Measurements from ENCODE around the gene TNS1. TPM values are rescaled to one million over a fixed set of nuclear protein-coding genes. Genes with fewer than 3 reads are reported as not detected.

The TNS1 gene
- polyA plus RNA-seq, 6 donors from 2014 or later = 0.05 to 0.57 (median 0.35) TPM; not detected in 2

DNA sequence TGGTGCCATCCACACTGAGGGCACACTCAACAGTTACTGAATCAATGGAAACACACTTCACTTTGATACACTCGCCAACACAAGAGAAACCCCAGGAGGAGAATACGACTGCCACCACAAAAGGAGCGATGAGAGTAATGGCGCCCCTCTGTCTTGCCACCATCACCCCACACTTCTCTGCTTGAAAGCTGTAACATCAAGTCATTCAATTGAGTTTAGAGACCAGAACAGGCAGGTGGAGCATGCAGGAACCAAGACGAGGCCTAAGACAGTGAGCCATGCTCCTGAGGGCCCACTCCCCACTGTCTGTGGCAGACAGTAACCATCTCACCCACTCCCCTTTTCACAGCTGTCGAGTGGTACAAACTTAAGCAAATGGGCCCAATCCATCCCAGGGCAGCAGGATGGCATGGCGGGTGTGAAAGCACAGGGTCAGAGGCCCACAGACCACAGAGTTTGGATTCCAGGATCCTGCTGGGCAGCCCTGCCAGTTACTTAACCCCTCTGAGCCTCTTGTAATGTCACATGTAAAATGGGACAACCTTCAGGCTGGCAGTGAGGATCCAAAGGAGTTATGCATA, 101.9 kb downstream of the TNS1 start:
- H3K9me3 Mint-ChIP-seq = peaks cover 0 to 2% (median 0%) of the 10 kb centered on the region in 7 donors
- no peak overlapping the region for H3K27ac Mint-ChIP-seq
- H3K36me3 Mint-ChIP-seq = no peaks in the 10 kb centered on the region
- H3K4me3 Mint-ChIP-seq = no peak overlapping the region
- peaks cover 12 to 32% (median 13%) of the 10 kb centered on the region in 3 donors for H3K27me3 Mint-ChIP-seq
- H3K4me1 Mint-ChIP-seq = peaks cover 0 to 20% (median 1%) of the 10 kb centered on the region in 3 donors
- ATAC-seq (ENCODE audit: low read depth in 2 of 2) (no peak), DNase-seq (no peak)

DNA sequence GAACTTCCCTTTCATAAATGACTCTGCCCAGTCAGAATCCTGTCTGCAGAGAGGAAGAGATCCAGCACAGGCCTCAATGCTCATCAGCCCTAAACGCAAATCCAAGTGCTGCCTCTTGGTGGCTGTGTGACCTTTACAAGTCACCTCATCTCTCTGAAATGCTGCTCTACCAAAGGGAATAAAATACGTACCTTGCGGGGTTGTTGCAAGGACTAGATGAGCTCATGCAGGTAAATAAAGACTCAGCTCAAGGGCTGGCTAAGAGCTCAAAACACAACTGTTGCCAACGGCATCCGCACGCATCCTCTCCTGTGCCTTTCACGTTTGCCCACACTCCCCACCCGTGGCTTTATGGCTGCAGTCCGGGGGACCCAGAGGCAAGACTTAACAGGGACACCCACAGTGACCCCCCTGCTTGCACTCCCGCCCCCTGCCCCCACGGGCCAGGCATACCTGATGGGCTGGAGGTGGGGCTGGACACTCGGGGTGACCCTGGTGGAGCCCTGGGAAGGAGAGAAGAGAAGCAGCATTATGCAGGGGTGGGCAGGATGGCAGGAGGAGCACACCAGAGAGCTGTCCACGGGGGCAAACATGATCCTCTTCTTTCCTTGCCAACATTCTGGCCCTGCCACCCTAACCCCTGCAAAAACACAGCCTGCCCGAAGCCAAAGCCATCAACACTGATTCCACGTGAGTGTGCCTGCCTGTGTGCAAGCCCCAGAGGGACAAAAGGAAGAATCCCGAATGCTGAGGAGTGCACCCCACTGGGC, 102.6 kb downstream of the TNS1 start:
- peaks cover 0 to 17% (median 1%) of the 10 kb centered on the region in 3 donors for H3K4me1 Mint-ChIP-seq
- no peak overlapping the region for H3K4me3 Mint-ChIP-seq
- DNase-seq (no peak), ATAC-seq (ENCODE audit: low read depth in 2 of 2) (no peak)
- H3K36me3 Mint-ChIP-seq = no peaks in the 10 kb centered on the region
- H3K9me3 Mint-ChIP-seq = peaks cover 0 to 2% (median 0%) of the 10 kb centered on the region in 7 donors
- H3K27ac Mint-ChIP-seq = no peak overlapping the region
- peaks cover 8 to 25% (median 10%) of the 10 kb centered on the region in 3 donors for H3K27me3 Mint-ChIP-seq

DNA sequence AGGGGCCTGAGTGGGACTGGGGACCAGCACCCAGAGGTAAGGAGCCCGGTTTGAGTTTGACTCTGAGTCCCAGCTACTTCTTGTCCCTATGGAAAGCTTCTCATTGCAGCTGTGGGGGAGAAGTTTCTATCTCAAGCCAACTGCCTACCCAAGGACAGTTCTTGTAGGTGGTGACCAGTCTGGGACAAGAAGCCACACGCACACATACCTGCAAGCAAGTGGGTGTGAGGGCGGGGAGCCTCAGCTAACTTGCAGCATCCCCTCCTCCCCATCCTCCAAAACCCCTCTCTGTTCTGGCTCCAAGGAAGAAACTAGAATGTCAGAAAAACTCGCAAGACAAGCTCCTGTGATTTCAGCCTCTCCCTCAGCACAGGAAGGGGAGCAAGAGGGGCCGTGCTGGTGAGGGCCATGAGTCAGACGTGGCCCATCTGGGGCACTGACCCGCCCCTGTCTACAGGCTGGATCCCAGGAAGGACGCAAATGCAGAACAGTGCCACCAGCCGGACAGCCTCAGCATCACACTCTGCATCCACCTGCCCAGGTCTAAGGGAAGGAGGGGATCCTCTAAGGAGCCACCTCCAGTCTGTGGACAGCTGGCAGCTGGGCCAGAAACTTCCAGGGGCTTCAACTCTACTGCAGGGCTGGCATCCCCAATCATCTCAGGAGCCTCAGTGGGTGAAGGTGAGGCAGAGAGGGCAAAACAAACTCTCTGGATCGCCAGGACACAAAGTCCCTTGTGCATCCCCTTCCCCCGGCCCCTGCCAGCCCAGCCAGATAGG, 103.4 kb downstream of the TNS1 start:
- Mint-ChIP-seq H3K27me3 (peaks cover 4 to 17% (median 6%) of the 10 kb centered on the region in 3 donors), H3K36me3 (no peaks in the 10 kb centered on the region), H3K4me3 (no peak overlapping the region), H3K4me1 (peaks cover 0 to 17% (median 1%) of the 10 kb centered on the region in 3 donors), H3K9me3 (peaks cover 0 to 2% (median 0%) of the 10 kb centered on the region in 7 donors), H3K27ac (no peak overlapping the region)
- ATAC-seq (ENCODE audit: low read depth in 2 of 2) (no peak), DNase-seq (no peak)

DNA sequence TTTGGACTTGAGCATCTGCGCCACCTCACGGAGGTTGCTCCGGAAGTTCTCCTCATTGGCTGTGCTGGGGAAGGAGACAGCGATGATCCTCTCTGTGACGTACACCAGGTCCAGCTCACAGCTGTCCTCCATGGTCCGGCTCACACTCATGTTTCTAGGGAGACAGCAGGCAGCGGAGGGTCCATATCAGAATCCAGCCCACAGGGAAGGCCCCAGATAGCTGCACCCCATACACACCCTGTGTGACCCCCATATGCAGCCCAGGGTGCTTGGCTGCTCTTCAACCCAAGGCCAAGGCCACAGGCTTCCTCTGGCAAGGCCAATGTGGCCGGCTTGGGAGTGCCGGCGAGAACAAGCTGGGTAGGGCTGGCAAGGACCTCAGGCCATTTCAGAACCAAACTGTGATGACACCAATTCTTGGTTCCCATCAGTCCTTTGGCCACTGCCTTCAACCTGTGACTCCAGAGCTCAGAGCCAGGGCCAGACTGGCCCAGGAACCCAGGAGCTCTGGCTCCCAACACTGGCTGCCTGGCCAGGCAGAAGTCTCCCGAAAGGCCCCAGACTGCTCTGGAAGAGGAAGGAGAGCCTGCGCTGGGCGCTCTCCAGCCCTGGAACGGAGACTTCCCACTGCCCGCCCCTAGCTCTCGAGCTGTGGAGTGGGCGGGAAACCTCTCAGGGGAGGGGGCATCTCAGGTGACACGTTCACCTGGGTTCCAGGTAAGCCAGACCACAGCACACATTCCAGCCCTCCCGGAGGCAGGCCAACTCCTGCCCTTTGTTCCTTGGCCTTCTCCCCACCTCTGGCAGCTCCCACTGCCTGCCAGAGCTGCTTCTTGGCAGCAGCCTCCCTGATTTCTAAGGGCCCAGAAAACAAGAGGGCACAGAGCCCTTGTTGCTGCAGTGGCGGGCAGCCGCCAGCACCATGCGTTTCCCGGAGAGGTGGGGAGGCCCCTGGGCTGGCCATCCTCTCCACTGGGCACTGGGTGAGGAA, 104.7 kb downstream of the TNS1 start:
- Mint-ChIP-seq H3K4me1 (peaks cover 0 to 11% (median 1%) of the 10 kb centered on the region in 3 donors), H3K9me3 (peaks cover 0 to 2% (median 0%) of the 10 kb centered on the region in 7 donors), H3K36me3 (no peaks in the 10 kb centered on the region), H3K27ac (peak overlapping the region in 1 of 6 donors; percentile 14), H3K4me3 (peak overlapping the region in 1 of 8 donors; percentile 20), H3K27me3 (peaks cover 0 to 8% (median 0%) of the 10 kb centered on the region in 3 donors)
- ATAC-seq (ENCODE audit: low read depth in 2 of 2) = no peak
- no peak for DNase-seq

DNA sequence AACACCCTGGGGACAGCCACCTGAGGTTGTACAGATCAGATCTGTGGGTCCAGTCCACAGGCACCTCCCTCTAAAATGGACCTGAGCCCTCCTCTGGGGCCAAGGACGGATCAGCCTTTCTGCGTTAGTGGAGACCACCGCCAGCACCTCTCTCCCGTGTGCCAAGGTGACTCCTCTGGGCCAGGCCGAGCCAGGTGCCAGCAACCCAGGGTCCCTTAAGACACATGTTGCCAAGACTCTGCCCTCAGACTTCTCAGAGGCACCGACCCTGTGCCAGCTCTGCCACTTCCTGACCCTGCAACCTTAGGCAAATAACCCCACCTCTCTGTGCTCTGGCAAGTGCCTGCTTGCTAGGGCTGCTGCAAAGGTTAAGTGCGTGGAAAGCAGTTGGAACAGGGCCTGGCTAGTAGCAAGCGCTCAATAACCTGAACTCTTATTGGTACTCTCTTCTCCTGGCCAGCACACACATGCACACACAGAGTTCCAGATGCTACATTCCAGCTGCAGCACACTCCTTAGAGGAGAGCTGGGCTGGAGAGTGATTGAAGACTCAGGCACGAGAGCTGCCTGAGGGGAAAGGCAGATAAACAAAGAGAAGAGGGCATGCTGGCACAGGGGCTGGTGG, 105.6 kb downstream of the TNS1 start:
- no peak for DNase-seq
- H3K4me1 Mint-ChIP-seq = peaks cover 0 to 2% (median 1%) of the 10 kb centered on the region in 3 donors
- H3K27ac Mint-ChIP-seq = peak overlapping the region in 2 of 6 donors; percentile 28 to 55
- no peak overlapping the region for H3K4me3 Mint-ChIP-seq
- H3K36me3 Mint-ChIP-seq = no peaks in the 10 kb centered on the region
- ATAC-seq (ENCODE audit: low read depth in 2 of 2) = no peak
- H3K9me3 Mint-ChIP-seq = peaks cover 0 to 2% (median 0%) of the 10 kb centered on the region in 7 donors
- peaks cover 0 to 5% (median 0%) of the 10 kb centered on the region in 3 donors for H3K27me3 Mint-ChIP-seq

DNA sequence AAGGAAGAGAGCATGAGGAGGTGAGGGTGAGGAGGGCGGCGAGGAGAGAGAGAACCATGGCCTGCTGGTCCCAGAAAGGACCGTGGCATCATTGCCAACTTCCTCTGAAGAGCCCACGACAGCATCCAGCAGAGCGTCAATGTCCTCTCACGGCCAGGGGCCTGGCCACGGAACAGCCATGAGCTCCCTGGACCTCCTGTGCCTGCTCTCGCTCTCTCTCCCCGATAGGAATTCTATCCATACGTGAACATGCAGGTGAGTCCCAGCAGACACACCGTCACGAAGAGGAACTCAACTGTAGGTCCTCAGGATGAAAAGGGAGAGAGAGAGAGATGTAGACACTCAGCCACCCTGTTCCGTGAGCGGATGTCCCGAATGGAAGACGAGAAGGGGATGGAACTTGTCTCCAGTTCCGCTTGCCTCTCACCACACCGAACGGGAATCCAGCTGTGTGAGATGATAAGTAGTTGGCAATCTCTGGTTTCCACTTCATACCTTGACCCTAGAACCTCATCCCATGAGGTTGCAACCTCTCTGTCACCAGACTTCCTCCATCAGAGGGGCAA, 107.6 kb downstream of the TNS1 start:
- H3K4me1 Mint-ChIP-seq = no peaks in the 10 kb centered on the region
- H3K27me3 Mint-ChIP-seq = peaks cover 0 to 5% (median 0%) of the 10 kb centered on the region in 3 donors
- peak overlapping the region in 1 of 6 donors; percentile 81 for H3K27ac Mint-ChIP-seq
- DNase-seq (no peak), ATAC-seq (ENCODE audit: low read depth in 2 of 2) (no peak)
- H3K4me3 Mint-ChIP-seq = no peak overlapping the region
- no peaks in the 10 kb centered on the region for H3K36me3 Mint-ChIP-seq
- no peaks in the 10 kb centered on the region for H3K9me3 Mint-ChIP-seq

DNA sequence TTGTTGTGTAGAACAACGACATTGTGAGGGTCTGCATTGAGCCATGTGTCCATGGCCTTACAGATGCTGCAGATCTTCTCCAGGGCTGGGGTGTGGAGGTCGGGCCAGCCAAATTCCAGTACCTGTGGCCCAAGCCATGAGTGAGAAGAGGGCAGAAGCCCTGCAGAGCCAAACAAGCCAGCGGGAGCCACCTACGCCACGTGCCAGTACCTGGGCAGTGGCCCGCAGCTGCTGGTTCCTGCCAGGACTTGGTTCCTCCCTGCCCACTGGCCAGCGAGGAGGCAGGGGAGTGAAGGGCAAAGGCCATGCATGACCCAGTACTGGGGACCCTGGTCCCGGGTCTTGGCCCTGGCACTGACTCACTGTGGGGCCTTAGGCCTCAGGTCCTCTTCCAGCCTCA, 109.4 kb downstream of the TNS1 start:
- no peaks in the 10 kb centered on the region for H3K4me1 Mint-ChIP-seq
- no peaks in the 10 kb centered on the region for H3K36me3 Mint-ChIP-seq
- ATAC-seq (ENCODE audit: low read depth in 2 of 2) = no peak
- no peak overlapping the region for H3K4me3 Mint-ChIP-seq
- no peak for DNase-seq
- no peak overlapping the region for H3K27ac Mint-ChIP-seq
- H3K9me3 Mint-ChIP-seq = no peaks in the 10 kb centered on the region
- peaks cover 0 to 5% (median 0%) of the 10 kb centered on the region in 3 donors for H3K27me3 Mint-ChIP-seq

DNA sequence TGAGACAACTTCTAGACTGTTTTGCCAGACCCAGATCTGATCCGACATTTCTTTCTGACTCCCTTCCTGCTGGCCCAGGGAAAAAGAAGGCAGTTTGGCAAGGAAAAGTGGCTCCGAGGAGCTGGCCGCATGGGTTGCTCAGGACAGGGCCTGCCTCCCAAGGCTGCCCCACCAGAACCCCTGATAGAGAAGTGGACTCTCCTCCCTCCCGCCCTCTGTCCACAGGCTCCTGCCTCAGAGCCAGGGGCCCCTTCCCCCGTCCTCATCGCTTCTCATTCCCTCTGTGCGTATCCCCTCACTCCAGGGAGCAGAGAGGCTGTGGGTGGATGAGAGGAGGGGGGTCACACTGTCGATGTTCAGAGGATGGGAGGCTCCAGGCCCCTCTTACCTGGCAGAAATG, 110.2 kb downstream of the TNS1 start:
- no peaks in the 10 kb centered on the region for H3K36me3 Mint-ChIP-seq
- no peaks in the 10 kb centered on the region for H3K9me3 Mint-ChIP-seq
- DNase-seq = no peak
- H3K27me3 Mint-ChIP-seq = peaks cover 0 to 4% (median 0%) of the 10 kb centered on the region in 3 donors
- H3K27ac Mint-ChIP-seq = no peak overlapping the region
- ATAC-seq (ENCODE audit: low read depth in 2 of 2) = no peak
- H3K4me3 Mint-ChIP-seq = no peak overlapping the region
- H3K4me1 Mint-ChIP-seq = no peaks in the 10 kb centered on the region

DNA sequence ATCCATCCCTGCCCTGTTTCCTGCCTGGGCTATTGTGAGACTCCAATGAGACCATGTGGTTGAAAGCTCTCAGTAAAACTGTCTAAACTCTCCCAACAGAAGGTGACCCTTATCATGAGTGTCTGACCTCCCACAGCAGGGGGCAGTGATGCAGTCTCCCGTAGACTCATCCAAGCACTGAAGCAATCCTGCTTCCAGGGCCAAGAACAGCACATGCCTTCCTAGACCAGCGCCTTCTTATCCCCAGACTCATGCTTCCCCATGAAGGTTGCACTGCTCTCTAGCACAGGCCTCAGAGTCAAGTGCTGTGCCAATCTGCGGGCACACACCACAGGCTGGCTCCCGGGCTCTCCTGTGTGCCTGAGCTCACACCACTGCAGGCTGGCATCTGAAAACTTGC, 112.3 kb downstream of the TNS1 start:
- Mint-ChIP-seq H3K4me1 (peaks cover 15 to 17% (median 16%) of the 10 kb centered on the region in 3 donors), H3K27me3 (no peaks in the 10 kb centered on the region), H3K9me3 (no peaks in the 10 kb centered on the region), H3K27ac (peak overlapping the region in 1 of 6 donors; percentile 29), H3K36me3 (no peaks in the 10 kb centered on the region), H3K4me3 (no peak overlapping the region)
- ATAC-seq (ENCODE audit: low read depth in 2 of 2) = no peak
- DNase-seq = no peak

DNA sequence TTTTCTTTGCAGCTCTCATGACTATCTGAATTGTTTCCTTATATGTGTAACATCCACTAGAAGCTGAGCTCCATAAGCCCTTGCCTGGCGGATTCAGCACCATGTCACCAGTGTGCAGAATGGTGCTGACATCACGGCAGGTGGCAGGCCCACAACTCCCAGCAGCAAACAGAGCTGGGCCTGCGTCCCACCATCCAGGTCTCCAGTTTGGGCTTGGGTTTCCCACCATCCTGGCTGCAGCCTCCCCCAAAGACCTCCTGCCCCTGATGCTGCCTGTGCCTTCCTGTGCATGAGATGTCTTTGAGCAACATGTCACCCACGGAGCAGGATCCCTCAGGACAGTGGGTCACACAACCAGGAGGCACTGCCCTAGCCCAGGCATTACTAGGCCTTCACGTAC, 113.1 kb downstream of the TNS1 start:
- no peaks in the 10 kb centered on the region for H3K9me3 Mint-ChIP-seq
- no peaks in the 10 kb centered on the region for H3K27me3 Mint-ChIP-seq
- H3K36me3 Mint-ChIP-seq = no peaks in the 10 kb centered on the region
- no peak for DNase-seq
- ATAC-seq (ENCODE audit: low read depth in 2 of 2) = no peak
- H3K4me3 Mint-ChIP-seq = no peak overlapping the region
- H3K27ac Mint-ChIP-seq = peak overlapping the region in 1 of 6 donors; percentile 82
- H3K4me1 Mint-ChIP-seq = peaks cover 20 to 25% (median 22%) of the 10 kb centered on the region in 3 donors

DNA sequence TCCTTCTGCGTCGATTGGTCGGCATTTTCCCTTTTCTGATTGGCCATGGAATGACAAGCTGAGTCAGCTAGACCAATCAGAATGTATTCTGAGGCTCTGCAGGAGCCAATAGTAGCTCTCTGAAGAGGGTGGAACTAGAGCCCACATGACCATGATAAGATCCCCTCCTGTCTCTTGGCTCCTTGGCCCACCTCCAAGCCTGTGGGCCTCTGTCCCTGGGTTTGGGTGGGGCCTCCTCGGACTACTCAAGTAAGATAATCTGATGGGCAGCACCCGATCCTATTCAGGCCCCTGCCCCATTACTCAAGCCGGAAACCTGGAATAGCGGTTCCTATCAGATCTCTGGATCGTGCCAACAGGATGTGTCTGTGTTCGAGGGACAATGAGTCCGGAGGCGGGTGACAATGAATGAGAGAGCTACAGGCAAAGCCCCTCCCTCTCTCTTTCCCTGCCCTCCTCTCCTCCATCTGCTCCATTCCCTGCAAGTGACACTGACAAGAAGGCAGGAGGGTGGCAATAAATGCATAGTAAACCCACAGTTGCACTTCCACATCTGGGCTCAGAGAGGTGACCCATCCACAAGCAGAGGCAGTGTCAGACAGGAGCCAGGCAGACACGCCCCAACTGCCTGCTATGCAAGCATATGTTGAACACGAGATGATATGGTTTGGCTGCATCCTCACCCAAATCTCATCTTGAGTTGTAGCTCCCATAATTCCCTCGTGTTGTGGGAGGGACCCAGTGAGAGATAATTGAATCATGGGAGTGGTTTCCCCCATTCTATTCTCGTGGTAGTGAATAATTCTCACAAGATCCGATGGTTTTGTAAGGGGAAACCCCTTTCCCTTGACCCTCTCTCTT, 114.7 kb downstream of the TNS1 start:
- no peaks in the 10 kb centered on the region for H3K36me3 Mint-ChIP-seq
- peaks cover 22 to 29% (median 26%) of the 10 kb centered on the region in 3 donors for H3K4me1 Mint-ChIP-seq
- H3K27me3 Mint-ChIP-seq = no peaks in the 10 kb centered on the region
- DNase-seq = no peak
- H3K9me3 Mint-ChIP-seq = peaks cover 0 to 4% (median 0%) of the 10 kb centered on the region in 7 donors
- ATAC-seq (ENCODE audit: low read depth in 2 of 2) = no peak
- peak overlapping the region in 2 of 6 donors; percentile 14 to 41 for H3K27ac Mint-ChIP-seq
- no peak overlapping the region for H3K4me3 Mint-ChIP-seq

Measured in naive B cell (primary cell).